Measurements from ENCODE around the gene DACT3.

The DACT3 gene

GRCh38 chr19:46689358-46689757, 28.4 kb upstream of the DACT3 start:
- DNase-seq (ENCODE audit: low spot score) = no peak
- peaks cover 63 to 89% of the 10 kb centered on the region in 2 donors for H3K36me3 ChIP-seq (replicated peaks in 1 of 2; ENCODE audit: control insufficient read depth in 2 of 2, insufficient read depth in 2 of 2, low read length in 2 of 2)
- H3K23ac ChIP-seq (ENCODE audit: low read depth, low read length, poor library complexity) = no peak overlapping the region
- no peak overlapping the region for H3K14ac ChIP-seq (ENCODE audit: low read length)
- no peaks in the 10 kb centered on the region for H3K79me1 ChIP-seq (ENCODE audit: low read depth, low read length)
- H4K8ac ChIP-seq (ENCODE audit: low read depth, low read length) = no peak overlapping the region
- H2AFZ ChIP-seq (ENCODE audit: low read length) = no peak overlapping the region
- no peak overlapping the region for H3K18ac ChIP-seq (ENCODE audit: low read length)
- H3K27ac ChIP-seq (replicated peaks; ENCODE audit: low read length) = no peak overlapping the region
- peaks cover 1 to 9% of the 10 kb centered on the region in 2 donors for H3K9me3 ChIP-seq (replicated peaks in 1 of 2; ENCODE audit: control insufficient read depth in 2 of 2, insufficient read depth in 1 of 2, low read depth in 1 of 2, low read length in 2 of 2)
- no peaks in the 10 kb centered on the region for H3K4me1 ChIP-seq (ENCODE audit: control insufficient read depth in 2 of 2, insufficient read depth in 1 of 2, low read depth in 1 of 2, low read length in 2 of 2)
- no peak overlapping the region for H2BK12ac ChIP-seq (ENCODE audit: low read length)
- H2BK5ac ChIP-seq (ENCODE audit: low read length) = no peak overlapping the region
- no CpG with 5 or more reads among the region's 14 CpGs for WGBS, 2 donors (ENCODE audit: extremely low coverage in 2 of 2, insufficient read length in 2 of 2, insufficient replicate concordance in 1 of 2)
- no peaks in the 10 kb centered on the region for H3K27me3 ChIP-seq (ENCODE audit: control insufficient read depth in 3 of 3, insufficient read depth in 3 of 3, low read depth in 1 of 3, low read length in 3 of 3)
- H3K4me2 ChIP-seq (ENCODE audit: insufficient read depth, low read length, poor library complexity, severe bottlenecking) = no peak overlapping the region
- no peak overlapping the region for H2BK15ac ChIP-seq (ENCODE audit: low read length)
- H3K4ac ChIP-seq (ENCODE audit: low read length) = no peak overlapping the region
- no peak overlapping the region for H3K4me3 ChIP-seq (ENCODE audit: low read length in 2 of 2)
- no peak overlapping the region for H2AK5ac ChIP-seq (ENCODE audit: low read depth, low read length)
- H2BK120ac ChIP-seq (ENCODE audit: low read depth, low read length) = no peak overlapping the region
- H3K9ac ChIP-seq (ENCODE audit: low read depth, low read length, poor library complexity) = no peak overlapping the region
- no peak overlapping the region for H4K91ac ChIP-seq (ENCODE audit: low read depth, low read length, poor library complexity)

- Histone ChIP-seq H3K27me3 (ENCODE audit: control insufficient read depth in 3 of 3, insufficient read depth in 3 of 3, low read depth in 1 of 3, low read length in 3 of 3) (no peaks in the 10 kb centered on the region), H2AK5ac (ENCODE audit: low read depth, low read length) (no peak overlapping the region), H3K9me3 (replicated peaks in 1 of 2; ENCODE audit: control insufficient read depth in 2 of 2, insufficient read depth in 1 of 2, low read depth in 1 of 2, low read length in 2 of 2) (peaks cover 1 to 9% of the 10 kb centered on the region in 2 donors), H3K4me1 (ENCODE audit: control insufficient read depth in 2 of 2, insufficient read depth in 1 of 2, low read depth in 1 of 2, low read length in 2 of 2) (no peaks in the 10 kb centered on the region), H4K91ac (ENCODE audit: low read depth, low read length, poor library complexity) (no peak overlapping the region), H3K14ac (ENCODE audit: low read length) (no peak overlapping the region), H2BK15ac (ENCODE audit: low read length) (no peak overlapping the region), H3K79me1 (ENCODE audit: low read depth, low read length) (no peaks in the 10 kb centered on the region), H3K36me3 (replicated peaks in 1 of 2; ENCODE audit: control insufficient read depth in 2 of 2, insufficient read depth in 2 of 2, low read length in 2 of 2) (peaks cover 54 to 86% of the 10 kb centered on the region in 2 donors), H3K23ac (ENCODE audit: low read depth, low read length, poor library complexity) (no peak overlapping the region), H2AFZ (ENCODE audit: low read length) (no peak overlapping the region), H3K4ac (ENCODE audit: low read length) (no peak overlapping the region), H2BK120ac (ENCODE audit: low read depth, low read length) (no peak overlapping the region), H2BK5ac (ENCODE audit: low read length) (no peak overlapping the region), H3K4me2 (ENCODE audit: insufficient read depth, low read length, poor library complexity, severe bottlenecking) (no peak overlapping the region), H4K8ac (ENCODE audit: low read depth, low read length) (no peak overlapping the region), H3K9ac (ENCODE audit: low read depth, low read length, poor library complexity) (no peak overlapping the region), H3K18ac (ENCODE audit: low read length) (no peak overlapping the region), H2BK12ac (ENCODE audit: low read length) (no peak overlapping the region), H3K27ac (replicated peaks; ENCODE audit: low read length) (no peak overlapping the region), H3K4me3 (ENCODE audit: low read length in 2 of 2) (no peak overlapping the region)
- DNase-seq (ENCODE audit: low spot score) = no peak
- WGBS, 2 donors (ENCODE audit: extremely low coverage in 2 of 2, insufficient read length in 2 of 2, insufficient replicate concordance in 1 of 2) = no CpG with 5 or more reads among the region's 6 CpGs
These were observed 26.6 kb upstream of the DACT3 start for GRCh38 chr19:46687438-46688145.

GRCh38 chr19:46685189-46685588, 24.2 kb upstream of the DACT3 start:
- no peak overlapping the region for H3K4ac ChIP-seq (ENCODE audit: low read length)
- no peaks in the 10 kb centered on the region for H3K9me3 ChIP-seq (replicated peaks in 1 of 2; ENCODE audit: control insufficient read depth in 2 of 2, insufficient read depth in 1 of 2, low read depth in 1 of 2, low read length in 2 of 2)
- H2BK15ac ChIP-seq (ENCODE audit: low read length) = no peak overlapping the region
- no peak overlapping the region for H4K91ac ChIP-seq (ENCODE audit: low read depth, low read length, poor library complexity)
- H4K8ac ChIP-seq (ENCODE audit: low read depth, low read length) = no peak overlapping the region
- no peak overlapping the region for H3K14ac ChIP-seq (ENCODE audit: low read length)
- WGBS, 2 donors (ENCODE audit: extremely low coverage in 2 of 2, insufficient read length in 2 of 2, insufficient replicate concordance in 1 of 2) = no CpG with 5 or more reads among the region's 3 CpGs
- H2AFZ ChIP-seq (ENCODE audit: low read length) = no peak overlapping the region
- no peak overlapping the region for H3K27ac ChIP-seq (replicated peaks; ENCODE audit: low read length)
- no peaks in the 10 kb centered on the region for H3K27me3 ChIP-seq (ENCODE audit: control insufficient read depth in 3 of 3, insufficient read depth in 3 of 3, low read depth in 1 of 3, low read length in 3 of 3)
- no peak overlapping the region for H3K18ac ChIP-seq (ENCODE audit: low read length)
- no peaks in the 10 kb centered on the region for H3K79me1 ChIP-seq (ENCODE audit: low read depth, low read length)
- no peak overlapping the region for H3K4me2 ChIP-seq (ENCODE audit: insufficient read depth, low read length, poor library complexity, severe bottlenecking)
- H3K36me3 ChIP-seq (replicated peaks in 1 of 2; ENCODE audit: control insufficient read depth in 2 of 2, insufficient read depth in 2 of 2, low read length in 2 of 2) = peaks cover 34 to 78% of the 10 kb centered on the region in 2 donors
- no peak overlapping the region for H2BK12ac ChIP-seq (ENCODE audit: low read length)
- H3K9ac ChIP-seq (ENCODE audit: low read depth, low read length, poor library complexity) = no peak overlapping the region
- H3K23ac ChIP-seq (ENCODE audit: low read depth, low read length, poor library complexity) = no peak overlapping the region
- no peak overlapping the region for H2BK5ac ChIP-seq (ENCODE audit: low read length)
- no peak for DNase-seq (ENCODE audit: low spot score)
- H2AK5ac ChIP-seq (ENCODE audit: low read depth, low read length) = no peak overlapping the region
- no peak overlapping the region for H2BK120ac ChIP-seq (ENCODE audit: low read depth, low read length)
- H3K4me3 ChIP-seq (ENCODE audit: low read length in 2 of 2) = no peak overlapping the region
- no peaks in the 10 kb centered on the region for H3K4me1 ChIP-seq (ENCODE audit: control insufficient read depth in 2 of 2, insufficient read depth in 1 of 2, low read depth in 1 of 2, low read length in 2 of 2)

- Histone ChIP-seq H2AFZ (ENCODE audit: low read length) (no peak overlapping the region), H2BK15ac (ENCODE audit: low read length) (no peak overlapping the region), H3K4me3 (ENCODE audit: low read length in 2 of 2) (no peak overlapping the region), H3K23ac (ENCODE audit: low read depth, low read length, poor library complexity) (no peak overlapping the region), H3K27me3 (ENCODE audit: control insufficient read depth in 3 of 3, insufficient read depth in 3 of 3, low read depth in 1 of 3, low read length in 3 of 3) (no peaks in the 10 kb centered on the region), H3K79me1 (ENCODE audit: low read depth, low read length) (peaks cover 4% of the 10 kb centered on the region), H3K36me3 (replicated peaks in 1 of 2; ENCODE audit: control insufficient read depth in 2 of 2, insufficient read depth in 2 of 2, low read length in 2 of 2) (peaks cover 38 to 78% of the 10 kb centered on the region in 2 donors), H2BK5ac (ENCODE audit: low read length) (no peak overlapping the region), H2BK120ac (ENCODE audit: low read depth, low read length) (no peak overlapping the region), H3K27ac (replicated peaks; ENCODE audit: low read length) (no peak overlapping the region), H3K4me1 (ENCODE audit: control insufficient read depth in 2 of 2, insufficient read depth in 1 of 2, low read depth in 1 of 2, low read length in 2 of 2) (no peaks in the 10 kb centered on the region), H2BK12ac (ENCODE audit: low read length) (no peak overlapping the region), H3K18ac (ENCODE audit: low read length) (peak overlapping the region; percentile 35), H3K4ac (ENCODE audit: low read length) (no peak overlapping the region), H3K9ac (ENCODE audit: low read depth, low read length, poor library complexity) (peak overlapping the region; percentile 30), H3K14ac (ENCODE audit: low read length) (peak overlapping the region; percentile 71), H3K4me2 (ENCODE audit: insufficient read depth, low read length, poor library complexity, severe bottlenecking) (no peak overlapping the region), H4K8ac (ENCODE audit: low read depth, low read length) (peak overlapping the region; percentile 23), H2AK5ac (ENCODE audit: low read depth, low read length) (no peak overlapping the region), H3K9me3 (replicated peaks in 1 of 2; ENCODE audit: control insufficient read depth in 2 of 2, insufficient read depth in 1 of 2, low read depth in 1 of 2, low read length in 2 of 2) (no peaks in the 10 kb centered on the region), H4K91ac (ENCODE audit: low read depth, low read length, poor library complexity) (no peak overlapping the region)
- no CpG with 5 or more reads among the region's 26 CpGs for WGBS, 2 donors (ENCODE audit: extremely low coverage in 2 of 2, insufficient read length in 2 of 2, insufficient replicate concordance in 1 of 2)
- DNase-seq (ENCODE audit: low spot score) = no peak
These were observed 17.2 kb upstream of the DACT3 start for GRCh38 chr19:46678110-46678732.
